Activated T-cell treated with anti-CD3 and anti-CD28 coated beads, Interleukin-2, amount 50 U/mL, for 24 hours (primary cell): ENCODE measurements around the gene ZNF518B.

Experiments
- DNase-seq: peaks from one replicate; pipeline ENCODE4 v3.0.0-alpha.2; 2020
- H3K27ac Mint-ChIP-seq: 2 replicates; pipeline ENCODE4 v1.8.0; 2020; ENCODE audit warnings: mild to moderate bottlenecking, mixed read lengths
- H3K27me3 Mint-ChIP-seq: 2 replicates; pipeline ENCODE4 v1.8.0; 2020; ENCODE audit warnings: mixed read lengths
- H3K36me3 Mint-ChIP-seq: 2 replicates; pipeline ENCODE4 v1.8.0; 2020; ENCODE audit warnings: low read depth, mixed read lengths
- H3K4me1 Mint-ChIP-seq: 2 replicates; pipeline ENCODE4 v1.8.0; 2020; ENCODE audit warnings: low read depth, mixed read lengths
- H3K4me3 Mint-ChIP-seq: 2 replicates; pipeline ENCODE4 v1.8.0; 2020; ENCODE audit warnings: mild to moderate bottlenecking, moderate library complexity, mixed read lengths
- H3K9me3 Mint-ChIP-seq: 2 replicates; pipeline ENCODE4 v1.8.0; 2020; ENCODE audit warnings: mixed read lengths

ZNF518B gene, protein sequence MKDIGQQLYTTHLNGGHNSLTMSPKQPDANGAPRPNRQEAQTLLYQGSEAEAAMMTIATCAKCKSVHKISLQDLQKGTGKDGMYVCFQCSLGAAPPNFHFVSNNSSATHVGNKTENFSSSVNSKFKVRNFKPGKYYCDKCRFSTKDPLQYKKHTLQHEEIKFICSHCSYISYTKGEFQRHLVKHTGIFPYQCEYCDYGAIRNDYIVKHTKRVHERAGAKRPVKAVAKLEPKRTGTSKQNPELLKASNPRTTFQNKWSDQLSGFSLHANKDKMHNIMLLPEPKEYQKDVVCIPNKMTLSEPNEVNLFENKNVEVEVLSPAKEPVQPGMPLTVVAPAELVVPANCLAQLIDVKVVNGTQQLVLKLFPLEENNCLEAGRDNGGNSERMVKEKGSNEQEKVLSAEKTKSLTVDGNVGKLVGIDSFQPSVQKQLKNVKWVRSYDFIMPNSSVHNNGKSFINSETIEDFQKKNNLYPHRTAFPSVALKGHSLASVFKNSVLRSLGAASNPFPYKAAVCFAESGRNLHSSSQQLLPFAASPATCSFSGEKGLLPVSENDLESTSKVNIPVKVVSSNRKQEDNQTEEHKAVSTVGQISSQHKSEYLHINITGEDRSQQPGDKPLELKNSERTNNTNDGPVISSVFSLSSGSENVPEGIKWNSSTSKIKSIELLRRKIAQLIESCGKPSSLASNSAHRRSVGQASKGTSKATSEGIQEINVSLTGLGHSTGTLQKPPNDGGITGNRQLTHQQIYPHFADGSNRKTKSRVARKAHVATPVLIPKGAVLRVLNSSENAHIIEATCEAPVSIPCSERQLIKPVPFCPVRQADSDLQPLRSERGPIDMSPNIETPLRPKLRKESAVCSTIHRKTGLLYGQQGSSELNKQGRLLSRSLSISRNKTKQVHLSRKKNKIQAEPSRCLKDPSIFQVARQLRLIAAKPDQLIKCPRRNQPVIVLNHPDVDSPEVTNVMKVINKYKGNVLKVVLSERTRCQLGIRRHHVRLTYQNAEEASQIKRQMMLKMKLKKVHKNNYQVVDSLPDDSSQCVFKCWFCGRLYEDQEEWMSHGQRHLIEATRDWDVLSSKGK

DNA sequence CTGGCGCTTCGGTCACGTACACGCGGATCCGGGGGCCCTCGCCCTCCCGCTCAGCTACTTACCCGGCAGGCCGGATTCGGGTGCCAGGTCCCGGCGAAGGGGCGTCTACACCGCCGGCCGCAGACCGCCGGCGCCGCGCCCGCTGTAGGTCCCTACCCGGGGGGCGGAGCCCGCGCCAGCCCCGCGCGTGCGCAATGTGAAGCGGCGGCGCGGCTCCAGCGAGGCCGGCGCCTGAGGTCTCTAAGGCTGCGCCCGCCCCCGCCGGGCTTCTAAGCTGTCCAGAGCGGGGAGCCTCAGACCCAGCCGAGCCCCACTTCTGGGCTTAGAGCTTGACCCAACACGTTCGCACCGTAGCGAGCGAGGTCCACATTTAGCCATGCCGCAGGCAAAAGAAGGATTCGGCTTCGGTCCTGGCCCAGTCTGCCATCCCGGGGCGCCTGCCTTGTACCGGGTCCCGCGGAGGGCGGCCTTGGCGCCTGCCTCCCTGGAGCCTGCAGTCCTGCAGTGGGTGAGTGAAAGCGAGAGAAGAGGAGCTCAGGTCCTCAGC is at the start of gene ZNF518B:
Gene ZNF518B, minus strand, starts transcription at position 172 of the 547 bp plus-strand sequence. CDS start 11,098 bp downstream, outside the sequence.
- peak within 1 kb of the TSS; percentile 79 for H3K27ac Mint-ChIP-seq
- H3K9me3 Mint-ChIP-seq = peaks cover 9% of the 10 kb centered on the region
- peaks cover 25% of the 10 kb centered on the region for H3K27me3 Mint-ChIP-seq
- peak within 1 kb of the TSS; percentile 81 for H3K4me3 Mint-ChIP-seq
- H3K4me1 Mint-ChIP-seq = peaks cover 47% of the 10 kb centered on the region
- H3K36me3 Mint-ChIP-seq = peaks cover 41% of the 10 kb centered on the region
- DNase-seq = peak; percentile 88

DNA sequence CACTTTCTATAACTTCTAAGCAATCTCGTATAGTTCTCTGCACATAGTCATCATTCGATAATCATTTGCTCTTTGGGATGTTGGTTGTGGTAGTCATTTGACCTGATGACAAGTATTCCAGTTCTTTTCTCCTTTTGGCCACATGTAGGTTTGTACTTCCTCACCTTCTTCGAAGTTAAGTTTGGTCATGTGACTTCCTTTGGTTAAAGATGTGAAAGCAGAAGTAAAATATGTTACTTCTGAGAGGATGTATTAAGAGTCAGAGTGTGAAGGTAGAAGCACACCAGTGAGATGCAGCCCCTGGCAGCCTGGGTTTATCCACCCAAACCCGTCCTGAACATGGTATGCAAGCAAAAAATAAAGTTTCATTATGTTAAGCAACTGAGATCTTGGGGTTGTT is 48.9 kb upstream of the ZNF518B start:
- H3K36me3 Mint-ChIP-seq = no peaks in the 10 kb centered on the region
- H3K27me3 Mint-ChIP-seq = no peaks in the 10 kb centered on the region
- no peak for DNase-seq
- H3K4me3 Mint-ChIP-seq = no peak overlapping the region
- H3K27ac Mint-ChIP-seq = no peak overlapping the region
- peaks cover 4% of the 10 kb centered on the region for H3K4me1 Mint-ChIP-seq
- peaks cover 7% of the 10 kb centered on the region for H3K9me3 Mint-ChIP-seq

DNA sequence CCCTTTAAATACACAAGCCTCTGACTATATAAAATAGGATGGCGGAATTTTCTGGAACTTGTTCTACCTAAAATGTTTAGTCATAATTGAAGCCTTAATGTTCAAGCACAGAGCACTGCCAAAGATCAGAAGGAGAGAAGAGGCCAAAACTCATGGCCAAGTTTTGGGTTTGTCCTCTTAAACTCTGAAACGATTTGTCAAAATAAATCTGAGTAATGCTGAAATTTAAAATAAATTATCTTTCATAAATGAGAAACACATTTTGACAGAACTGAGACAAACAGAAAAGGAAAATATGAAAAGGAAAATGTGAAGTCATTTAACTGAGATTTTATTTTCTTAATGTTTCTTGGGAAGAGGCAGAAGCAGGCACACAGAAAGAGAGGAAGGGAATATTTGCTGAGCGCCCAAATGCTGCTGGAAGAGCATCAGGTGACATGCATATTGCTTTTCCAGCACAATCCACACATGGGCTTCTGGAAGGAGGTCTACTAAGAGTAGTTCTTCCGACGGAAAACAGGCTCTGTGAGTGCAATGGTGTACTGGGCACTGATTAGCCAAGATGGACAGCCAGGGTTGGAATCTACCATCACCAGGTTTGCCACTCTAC is 47.4 kb upstream of the ZNF518B start:
- no peak for DNase-seq
- H3K4me3 Mint-ChIP-seq = no peak overlapping the region
- H3K27ac Mint-ChIP-seq = no peak overlapping the region
- H3K4me1 Mint-ChIP-seq = peaks cover 4% of the 10 kb centered on the region
- H3K36me3 Mint-ChIP-seq = no peaks in the 10 kb centered on the region
- H3K9me3 Mint-ChIP-seq = peaks cover 7% of the 10 kb centered on the region
- H3K27me3 Mint-ChIP-seq = no peaks in the 10 kb centered on the region

DNA sequence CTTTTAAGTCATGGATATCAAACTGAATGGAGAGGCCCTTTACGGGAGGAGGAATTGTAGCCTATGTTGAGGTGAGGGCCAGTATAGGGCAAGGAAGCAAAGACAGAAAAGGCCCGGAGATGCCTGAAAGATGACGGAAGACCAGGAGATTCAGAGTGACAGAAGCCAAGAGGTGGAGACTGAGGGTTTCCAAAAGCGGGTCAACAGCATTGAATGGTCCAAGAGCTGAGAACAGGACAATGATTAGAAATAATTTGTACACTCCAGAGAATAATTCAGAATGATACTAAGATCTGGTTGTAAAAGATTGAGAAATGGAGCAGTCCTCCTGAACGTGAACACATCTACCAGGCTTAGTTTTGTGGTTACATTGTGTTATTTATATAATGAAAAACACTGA is 45.5 kb upstream of the ZNF518B start:
- Mint-ChIP-seq H3K36me3 (no peaks in the 10 kb centered on the region), H3K4me1 (peaks cover 4% of the 10 kb centered on the region), H3K9me3 (peaks cover 7% of the 10 kb centered on the region), H3K27me3 (peaks cover 2% of the 10 kb centered on the region), H3K27ac (no peak overlapping the region), H3K4me3 (no peak overlapping the region)
- no peak for DNase-seq

DNA sequence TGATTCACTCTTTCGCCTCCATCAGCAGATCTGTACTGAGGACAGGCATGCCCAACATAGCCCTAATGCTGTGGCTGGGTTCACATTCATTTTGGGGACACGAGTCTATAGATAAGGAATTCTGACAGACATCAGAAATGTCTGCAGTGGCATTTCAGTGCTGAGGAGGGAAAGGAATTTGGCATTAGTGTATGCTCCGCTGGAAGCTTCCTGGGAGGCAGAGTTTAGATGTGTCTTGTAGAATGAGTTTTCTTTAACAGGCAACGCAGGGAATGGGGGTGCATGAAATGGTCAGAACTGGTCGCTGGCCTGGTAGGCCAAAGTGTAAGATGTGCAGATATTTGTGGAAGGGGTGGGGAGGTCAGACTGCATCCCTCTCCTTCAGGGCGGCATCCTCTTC is 43.5 kb upstream of the ZNF518B start:
- peaks cover 2% of the 10 kb centered on the region for H3K27me3 Mint-ChIP-seq
- H3K36me3 Mint-ChIP-seq = no peaks in the 10 kb centered on the region
- H3K4me1 Mint-ChIP-seq = no peaks in the 10 kb centered on the region
- H3K27ac Mint-ChIP-seq = no peak overlapping the region
- no peak for DNase-seq
- H3K4me3 Mint-ChIP-seq = no peak overlapping the region
- peaks cover 2% of the 10 kb centered on the region for H3K9me3 Mint-ChIP-seq

DNA sequence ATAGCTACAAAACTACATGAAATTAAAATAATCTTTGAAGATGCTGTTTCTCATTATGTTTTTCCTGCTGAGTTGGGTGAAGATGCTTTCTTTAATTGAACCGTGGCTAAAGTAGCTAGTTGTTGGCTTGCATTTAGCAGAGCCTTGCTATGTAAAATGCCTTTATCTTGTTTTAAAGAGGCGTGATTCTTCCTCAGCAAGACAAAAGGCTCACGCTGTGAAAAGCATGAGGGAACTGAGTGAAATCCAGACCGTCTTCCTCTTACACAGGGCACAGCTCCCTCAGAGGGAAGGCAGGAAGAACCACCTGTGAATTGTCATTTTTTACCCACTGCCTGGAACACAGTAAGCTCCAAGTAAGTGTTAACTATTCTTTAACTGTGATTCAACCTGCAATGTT is 39.0 kb upstream of the ZNF518B start:
- peaks cover 14% of the 10 kb centered on the region for H3K27me3 Mint-ChIP-seq
- H3K9me3 Mint-ChIP-seq = no peaks in the 10 kb centered on the region
- no peak for DNase-seq
- no peak overlapping the region for H3K4me3 Mint-ChIP-seq
- no peak overlapping the region for H3K27ac Mint-ChIP-seq
- no peaks in the 10 kb centered on the region for H3K4me1 Mint-ChIP-seq
- no peaks in the 10 kb centered on the region for H3K36me3 Mint-ChIP-seq

DNA sequence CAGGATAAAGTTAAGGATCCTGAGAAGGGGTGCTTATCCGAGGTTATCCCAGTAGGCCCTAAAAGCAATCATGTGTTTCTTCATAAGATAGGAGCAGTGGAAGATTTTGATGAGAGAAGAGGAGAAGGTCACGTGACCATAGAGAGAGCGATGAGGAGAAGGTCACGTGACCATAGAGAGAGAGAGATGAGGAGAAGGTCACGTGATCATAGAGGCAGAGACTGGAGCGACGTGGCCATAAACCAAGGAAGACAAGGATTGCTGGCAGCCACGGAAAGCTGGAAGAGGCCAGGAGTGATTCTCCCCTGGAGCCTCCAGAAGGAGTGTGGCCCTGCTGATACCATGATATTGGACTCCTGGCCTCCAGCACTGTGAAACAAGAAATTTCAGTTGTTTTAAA is 38.4 kb upstream of the ZNF518B start:
- peaks cover 14% of the 10 kb centered on the region for H3K27me3 Mint-ChIP-seq
- no peaks in the 10 kb centered on the region for H3K36me3 Mint-ChIP-seq
- no peaks in the 10 kb centered on the region for H3K9me3 Mint-ChIP-seq
- no peak overlapping the region for H3K27ac Mint-ChIP-seq
- DNase-seq = no peak
- no peak overlapping the region for H3K4me3 Mint-ChIP-seq
- H3K4me1 Mint-ChIP-seq = no peaks in the 10 kb centered on the region

DNA sequence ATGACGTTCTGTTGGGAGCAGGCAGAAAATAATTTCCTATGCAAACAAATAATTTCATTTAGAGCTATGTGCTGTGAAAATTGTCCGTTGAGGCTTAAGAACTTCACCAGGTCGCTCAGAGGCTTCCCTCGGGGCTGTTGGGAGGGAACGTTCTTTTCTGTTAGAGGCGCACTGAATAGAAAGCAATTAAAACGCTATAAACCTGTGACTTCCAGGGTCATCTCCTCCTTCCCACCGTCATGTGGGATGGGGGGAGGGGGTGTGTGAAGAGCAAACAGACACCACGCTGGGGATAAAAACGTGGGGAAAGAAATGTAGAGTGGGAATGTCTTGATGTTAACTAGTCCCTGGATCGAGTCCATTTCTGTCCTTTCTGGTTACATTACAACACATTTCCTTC is 35.2 kb upstream of the ZNF518B start:
- Mint-ChIP-seq H3K4me3 (no peak overlapping the region), H3K27me3 (peaks cover 16% of the 10 kb centered on the region), H3K4me1 (no peaks in the 10 kb centered on the region), H3K9me3 (no peaks in the 10 kb centered on the region), H3K27ac (no peak overlapping the region), H3K36me3 (no peaks in the 10 kb centered on the region)
- no peak for DNase-seq

DNA sequence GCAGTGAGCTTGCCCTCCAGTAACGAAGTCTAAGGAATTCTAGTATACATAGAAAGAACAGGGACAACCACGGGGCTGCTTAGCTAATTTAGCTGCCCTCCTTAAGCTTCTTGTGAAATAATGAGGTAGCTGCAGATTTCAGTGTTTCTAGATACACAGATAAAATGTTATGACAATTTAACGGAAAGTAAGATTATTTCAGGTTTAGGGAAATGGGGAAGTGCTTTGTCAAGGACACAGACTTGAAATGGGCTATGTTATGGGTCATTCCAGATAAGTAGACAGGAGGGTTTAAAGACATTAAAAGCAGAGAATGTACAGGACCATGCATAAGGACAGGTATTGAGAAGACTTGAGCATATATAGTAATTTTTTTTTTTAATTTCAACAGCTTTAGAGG is 34.2 kb upstream of the ZNF518B start:
- no peak overlapping the region for H3K27ac Mint-ChIP-seq

DNA sequence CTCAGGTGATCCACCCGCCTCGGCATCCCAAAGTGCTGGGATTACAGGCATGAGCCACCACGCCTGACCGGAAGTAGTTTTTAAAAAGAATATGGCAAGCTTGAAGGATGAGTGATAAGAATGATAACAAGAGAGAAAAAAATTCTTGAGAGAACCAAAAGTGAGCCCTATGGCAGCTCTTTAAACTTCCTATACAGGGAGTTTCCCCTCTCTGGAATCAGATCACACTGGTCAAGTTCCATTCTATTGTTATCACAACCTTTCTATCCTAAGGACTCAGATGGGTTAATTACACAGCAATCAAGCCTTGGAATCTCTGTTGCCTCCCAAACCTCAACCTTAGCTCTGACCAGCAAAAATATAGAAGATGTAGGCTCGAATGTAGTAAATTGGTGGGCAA is 33.8 kb upstream of the ZNF518B start:
- no peak for DNase-seq
- Mint-ChIP-seq H3K27ac (no peak overlapping the region), H3K4me3 (no peak overlapping the region), H3K4me1 (no peaks in the 10 kb centered on the region), H3K36me3 (no peaks in the 10 kb centered on the region), H3K9me3 (no peaks in the 10 kb centered on the region), H3K27me3 (peaks cover 17% of the 10 kb centered on the region)

More for the DNA sequence above, 34.2 kb upstream of the ZNF518B start:
- H3K27me3 Mint-ChIP-seq = peaks cover 16% of the 10 kb centered on the region
- H3K4me1 Mint-ChIP-seq = no peaks in the 10 kb centered on the region
- no peak for DNase-seq
- H3K4me3 Mint-ChIP-seq = no peak overlapping the region
- no peaks in the 10 kb centered on the region for H3K36me3 Mint-ChIP-seq
- H3K9me3 Mint-ChIP-seq = no peaks in the 10 kb centered on the region

DNA sequence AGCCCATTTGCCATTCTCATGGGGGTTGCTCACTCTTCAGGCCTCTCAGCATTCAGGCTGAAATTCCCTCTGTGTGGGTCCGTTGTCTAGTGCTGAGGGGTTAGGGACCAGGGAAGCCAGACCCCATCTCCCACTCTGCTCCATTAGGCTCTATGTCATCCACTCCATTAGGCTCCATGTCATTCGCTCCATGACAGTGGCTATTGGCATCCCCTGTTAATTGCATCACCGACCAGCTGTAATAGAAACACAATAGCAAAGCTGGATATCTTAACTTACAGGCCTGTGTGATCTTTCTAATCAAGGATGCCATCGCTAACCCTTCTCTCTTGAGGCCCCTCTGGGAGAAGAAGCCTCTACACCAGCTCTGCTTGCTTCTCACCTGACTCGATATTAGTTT is 25.7 kb upstream of the ZNF518B start:
- Mint-ChIP-seq H3K4me1 (no peaks in the 10 kb centered on the region), H3K27ac (no peak overlapping the region), H3K9me3 (no peaks in the 10 kb centered on the region), H3K27me3 (peaks cover 4% of the 10 kb centered on the region), H3K36me3 (no peaks in the 10 kb centered on the region), H3K4me3 (no peak overlapping the region)
- DNase-seq = no peak

DNA sequence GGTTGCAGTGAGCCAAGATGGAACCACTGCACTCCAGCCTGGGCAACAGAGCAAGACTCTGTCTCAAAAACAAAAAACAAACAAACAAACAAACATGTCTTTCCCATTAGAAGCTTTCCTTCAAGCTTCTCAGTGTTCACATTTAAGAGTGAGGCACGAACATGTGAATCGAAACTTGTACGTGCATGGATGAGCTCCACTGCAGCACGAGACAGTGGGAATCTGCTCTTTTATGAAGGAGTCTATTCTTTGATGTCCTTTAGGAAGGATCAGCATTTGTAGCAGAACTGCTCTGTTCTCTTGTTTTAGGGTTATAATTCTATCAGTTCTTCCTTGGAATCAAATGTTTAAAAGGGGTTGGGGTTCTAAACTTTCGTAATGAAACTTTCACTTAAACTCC is 23.4 kb upstream of the ZNF518B start:
- Mint-ChIP-seq H3K36me3 (no peaks in the 10 kb centered on the region), H3K27me3 (no peaks in the 10 kb centered on the region), H3K4me1 (no peaks in the 10 kb centered on the region), H3K9me3 (no peaks in the 10 kb centered on the region), H3K4me3 (no peak overlapping the region), H3K27ac (no peak overlapping the region)
- no peak for DNase-seq

DNA sequence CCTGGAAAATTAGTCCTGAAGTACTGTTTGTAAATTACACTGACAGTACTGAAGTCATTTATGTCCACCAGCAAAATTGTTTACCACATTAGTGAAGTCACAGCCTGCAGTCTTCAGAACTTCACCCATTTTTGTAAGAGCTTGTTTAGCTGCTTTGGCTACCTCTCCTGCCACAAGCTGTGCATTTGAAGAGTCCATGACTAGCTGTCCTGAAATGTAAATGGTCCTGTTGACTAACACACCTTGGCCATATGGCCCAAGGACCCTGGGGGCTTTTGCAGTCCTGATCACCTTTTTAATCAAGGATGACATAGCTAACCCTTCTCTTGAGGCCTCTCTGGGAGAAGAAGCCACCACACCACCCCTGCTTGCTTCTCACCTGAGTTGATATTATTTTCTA is 21.4 kb upstream of the ZNF518B start:
- no peak for DNase-seq
- no peak overlapping the region for H3K4me3 Mint-ChIP-seq
- H3K27ac Mint-ChIP-seq = no peak overlapping the region
- H3K9me3 Mint-ChIP-seq = no peaks in the 10 kb centered on the region
- H3K36me3 Mint-ChIP-seq = no peaks in the 10 kb centered on the region
- H3K27me3 Mint-ChIP-seq = no peaks in the 10 kb centered on the region
- no peaks in the 10 kb centered on the region for H3K4me1 Mint-ChIP-seq

DNA sequence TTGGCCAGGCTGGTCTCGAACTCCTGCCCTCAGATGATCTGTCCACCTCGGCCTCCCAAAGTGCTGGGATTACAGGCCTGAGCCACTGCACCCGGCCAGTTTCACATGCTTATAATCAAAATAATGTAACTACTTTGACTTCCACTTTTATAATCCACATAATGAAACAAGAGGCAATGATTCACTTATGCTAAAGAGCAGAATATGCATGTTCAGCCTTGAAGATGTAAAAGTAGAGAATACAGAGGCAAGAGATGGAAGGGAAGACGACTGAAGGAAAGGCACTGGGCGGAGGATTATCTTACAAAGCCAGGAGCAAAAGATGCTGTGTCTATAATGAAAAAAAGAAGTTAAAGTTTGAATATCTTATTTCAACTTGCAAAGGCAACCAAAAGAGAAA is 13.3 kb upstream of the ZNF518B start:
- Mint-ChIP-seq H3K27me3 (peaks cover 11% of the 10 kb centered on the region), H3K4me1 (no peaks in the 10 kb centered on the region), H3K27ac (no peak overlapping the region), H3K9me3 (no peaks in the 10 kb centered on the region), H3K36me3 (no peaks in the 10 kb centered on the region), H3K4me3 (no peak overlapping the region)
- DNase-seq = no peak
